Parathyroid adenoma (tissue), 2 donors: ENCODE data around the gene PI3.

Experiments
- H2AFZ ChIP-seq: fragments of 300-600 bp; sonication (generic); one replicate; pipeline ENCODE4 v1.7.0; 2017; ENCODE audit warnings: antibody characterized with exemption, mild to moderate bottlenecking
- H3K27ac ChIP-seq: fragments of 300-600 bp; sonication (generic); one replicate; pipeline ENCODE4 v1.7.0; 2017
- H3K27me3 ChIP-seq: fragments of 300-600 bp; sonication (generic); one replicate; pipeline ENCODE4 v1.7.0; 2017; ENCODE audit warnings: low read length; ENCODE audit not compliant: control insufficient read depth, insufficient read depth
- H3K36me3 ChIP-seq: fragments of 300-600 bp; sonication (generic); one replicate; pipeline ENCODE4 v1.7.0; 2017; ENCODE audit warnings: low read length; ENCODE audit not compliant: control insufficient read depth, insufficient read depth
- H3K4me1 ChIP-seq: fragments of 300-600 bp; sonication (generic); one replicate; pipeline ENCODE4 v1.7.0; 2017; ENCODE audit warnings: control low read depth
- H3K4me2 ChIP-seq: fragments of 300-600 bp; sonication (generic); one replicate; pipeline ENCODE4 v1.7.0; 2017; ENCODE audit warnings: low read length
- H3K4me3 ChIP-seq: fragments of 300-600 bp; sonication (generic); one replicate; pipeline ENCODE4 v1.7.0; 2017; ENCODE audit warnings: low read depth, low read length
- H3K79me2 ChIP-seq: fragments of 300-600 bp; sonication (generic); one replicate; pipeline ENCODE4 v1.7.0; 2017; ENCODE audit warnings: control low read depth
- H3K9ac ChIP-seq: fragments of 300-600 bp; sonication (generic); one replicate; pipeline ENCODE4 v1.7.0; 2017; ENCODE audit warnings: mild to moderate bottlenecking
- H3K9me3 ChIP-seq: fragments of 300-600 bp; sonication (generic); one replicate; pipeline ENCODE4 v1.7.0; 2017; ENCODE audit warnings: low read length; ENCODE audit not compliant: control insufficient read depth
- TF ChIP-seq, protein P1 (sequence below): fragments of 300-600 bp; sonication (generic); IDR thresholded peaks from one replicate; pipeline ENCODE4 v1.7.0; 2017; ENCODE audit warnings: antibody characterized with exemption, mild to moderate bottlenecking
- donor health status: primary hyperparathyroidism.

The PI3 gene

DNA sequence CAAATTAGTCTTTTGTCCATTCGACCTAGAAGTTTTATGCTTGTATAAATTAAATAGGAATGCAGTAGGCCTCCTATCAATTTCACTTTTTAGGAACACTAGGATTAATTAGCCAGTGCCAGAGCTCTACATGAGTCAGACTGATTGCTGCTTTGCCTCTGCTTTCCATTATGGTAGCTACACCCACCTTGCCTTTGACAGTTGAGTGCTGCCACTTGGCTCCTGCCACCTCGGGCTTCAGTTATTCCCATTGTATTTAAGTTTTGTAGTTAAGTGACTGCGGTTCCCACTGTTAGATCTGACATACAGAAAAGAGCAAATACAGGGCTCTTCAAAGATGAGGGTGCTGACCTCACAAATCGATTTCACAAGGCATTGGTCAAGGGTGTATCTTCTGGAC lies 33.9 kb upstream of the PI3 start:
- no peaks in the 10 kb centered on the region for H3K27me3 ChIP-seq
- H3K9ac ChIP-seq: no peak overlapping the region
- TF ChIP-seq, protein P1, sequence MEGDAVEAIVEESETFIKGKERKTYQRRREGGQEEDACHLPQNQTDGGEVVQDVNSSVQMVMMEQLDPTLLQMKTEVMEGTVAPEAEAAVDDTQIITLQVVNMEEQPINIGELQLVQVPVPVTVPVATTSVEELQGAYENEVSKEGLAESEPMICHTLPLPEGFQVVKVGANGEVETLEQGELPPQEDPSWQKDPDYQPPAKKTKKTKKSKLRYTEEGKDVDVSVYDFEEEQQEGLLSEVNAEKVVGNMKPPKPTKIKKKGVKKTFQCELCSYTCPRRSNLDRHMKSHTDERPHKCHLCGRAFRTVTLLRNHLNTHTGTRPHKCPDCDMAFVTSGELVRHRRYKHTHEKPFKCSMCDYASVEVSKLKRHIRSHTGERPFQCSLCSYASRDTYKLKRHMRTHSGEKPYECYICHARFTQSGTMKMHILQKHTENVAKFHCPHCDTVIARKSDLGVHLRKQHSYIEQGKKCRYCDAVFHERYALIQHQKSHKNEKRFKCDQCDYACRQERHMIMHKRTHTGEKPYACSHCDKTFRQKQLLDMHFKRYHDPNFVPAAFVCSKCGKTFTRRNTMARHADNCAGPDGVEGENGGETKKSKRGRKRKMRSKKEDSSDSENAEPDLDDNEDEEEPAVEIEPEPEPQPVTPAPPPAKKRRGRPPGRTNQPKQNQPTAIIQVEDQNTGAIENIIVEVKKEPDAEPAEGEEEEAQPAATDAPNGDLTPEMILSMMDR: no peak
- no peaks in the 10 kb centered on the region for H3K4me1 ChIP-seq
- no peak overlapping the region for H3K4me3 ChIP-seq
- H3K4me2 ChIP-seq: no peak overlapping the region
- H2AFZ ChIP-seq: no peak overlapping the region
- H3K27ac ChIP-seq: no peak overlapping the region
- no peaks in the 10 kb centered on the region for H3K9me3 ChIP-seq
- H3K79me2 ChIP-seq: no peaks in the 10 kb centered on the region
- no peaks in the 10 kb centered on the region for H3K36me3 ChIP-seq

DNA sequence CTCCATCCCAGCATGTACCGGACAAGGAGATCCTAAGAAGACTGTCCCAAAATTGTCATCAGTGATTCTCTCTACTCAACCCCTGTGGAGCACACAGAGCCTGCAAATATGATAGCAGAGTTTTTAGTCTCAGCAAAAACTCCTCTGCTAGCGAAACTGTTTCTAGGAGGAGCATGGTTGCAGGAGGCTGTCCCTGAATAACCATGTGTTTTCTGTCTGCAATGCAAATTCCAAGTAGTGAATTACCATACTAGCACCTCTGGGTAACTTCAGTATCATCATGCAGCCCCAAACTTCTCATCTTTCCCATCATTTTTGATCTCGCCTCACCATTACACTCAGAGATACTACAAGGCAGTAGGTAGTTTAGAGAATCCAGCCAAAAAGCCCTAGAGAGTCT lies 25.6 kb upstream of the PI3 start:
- Histone ChIP-seq H3K27ac (no peak overlapping the region), H3K79me2 (no peaks in the 10 kb centered on the region), H3K9me3 (no peaks in the 10 kb centered on the region), H3K4me1 (no peaks in the 10 kb centered on the region), H3K4me3 (no peak overlapping the region), H3K9ac (no peak overlapping the region), H2AFZ (no peak overlapping the region), H3K4me2 (no peak overlapping the region), H3K27me3 (no peaks in the 10 kb centered on the region), H3K36me3 (no peaks in the 10 kb centered on the region)
- TF ChIP-seq, protein P1: no peak

DNA sequence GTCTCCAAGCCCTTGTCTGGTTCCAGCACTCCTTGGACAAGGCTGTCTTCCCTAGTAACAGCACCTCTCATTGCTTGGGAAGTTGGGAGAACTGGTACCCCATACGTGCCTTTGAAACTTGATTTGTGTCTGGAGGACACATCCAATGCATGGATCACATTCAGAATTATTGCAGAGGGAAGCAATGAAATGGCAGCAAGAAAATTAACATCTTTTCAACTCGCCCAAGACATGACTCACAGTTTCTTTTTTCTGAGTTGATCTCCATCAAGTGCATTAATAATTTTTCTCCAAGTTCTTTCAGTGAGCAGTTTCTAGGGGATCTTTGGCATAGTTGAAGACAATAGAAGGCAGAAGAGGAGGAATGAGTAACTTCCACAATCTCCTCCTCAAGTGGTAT lies 22.3 kb upstream of the PI3 start:
- H3K9ac ChIP-seq: no peak overlapping the region
- H3K4me3 ChIP-seq: no peak overlapping the region
- no peaks in the 10 kb centered on the region for H3K4me1 ChIP-seq
- no peaks in the 10 kb centered on the region for H3K36me3 ChIP-seq
- no peak overlapping the region for H3K27ac ChIP-seq
- no peaks in the 10 kb centered on the region for H3K27me3 ChIP-seq
- H3K79me2 ChIP-seq: no peaks in the 10 kb centered on the region
- H3K4me2 ChIP-seq: no peak overlapping the region
- no peaks in the 10 kb centered on the region for H3K9me3 ChIP-seq
- TF ChIP-seq, protein P1: no peak
- H2AFZ ChIP-seq: no peak overlapping the region

DNA sequence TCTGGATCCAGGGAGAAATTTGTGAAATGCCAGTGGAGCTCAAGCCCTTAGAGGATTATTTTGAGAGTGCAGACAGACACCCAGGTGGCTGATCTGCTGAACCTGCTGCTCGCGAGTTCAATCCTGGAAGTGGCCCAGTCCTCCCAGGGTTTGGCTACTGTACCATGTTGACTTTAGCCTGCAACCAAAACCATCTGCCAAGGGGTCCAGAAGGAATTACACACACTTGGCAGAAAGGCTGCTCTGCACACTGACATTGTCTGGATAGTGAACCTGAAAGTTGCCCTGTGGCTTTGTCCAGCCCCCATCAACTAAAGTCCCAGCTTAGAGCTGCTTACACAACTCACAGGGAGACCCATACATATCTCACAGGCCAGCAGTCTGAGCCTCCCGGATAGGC lies 21.6 kb upstream of the PI3 start:
- Histone ChIP-seq H3K27me3 (no peaks in the 10 kb centered on the region), H3K4me2 (no peak overlapping the region), H3K79me2 (no peaks in the 10 kb centered on the region), H2AFZ (no peak overlapping the region), H3K4me3 (no peak overlapping the region), H3K27ac (no peak overlapping the region), H3K9ac (no peak overlapping the region), H3K9me3 (no peaks in the 10 kb centered on the region), H3K36me3 (no peaks in the 10 kb centered on the region), H3K4me1 (no peaks in the 10 kb centered on the region)
- TF ChIP-seq, protein P1: no peak

DNA sequence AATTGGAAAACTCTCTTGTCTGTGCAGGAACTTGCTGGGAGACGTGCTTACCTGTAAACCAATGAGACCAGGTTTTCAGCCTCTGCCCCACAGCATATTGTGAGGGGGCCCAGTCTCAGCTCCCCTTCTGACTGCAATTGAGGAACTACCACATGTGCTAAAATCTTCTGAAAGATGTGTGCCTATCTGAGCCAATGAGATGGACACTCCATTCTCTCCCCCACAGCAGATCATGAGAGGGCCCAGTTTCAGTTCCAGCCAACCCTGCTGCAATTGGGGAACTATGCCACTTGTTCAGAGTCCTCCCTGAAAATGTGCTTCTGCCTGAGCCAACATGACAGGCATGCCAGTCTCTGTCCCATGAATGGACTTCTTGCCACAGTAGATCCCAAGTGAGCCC lies 20.9 kb upstream of the PI3 start:
- Histone ChIP-seq H3K27me3 (no peaks in the 10 kb centered on the region), H3K4me2 (no peak overlapping the region), H3K36me3 (no peaks in the 10 kb centered on the region), H3K4me1 (no peaks in the 10 kb centered on the region), H3K4me3 (no peak overlapping the region), H3K79me2 (no peaks in the 10 kb centered on the region), H2AFZ (no peak overlapping the region), H3K9me3 (no peaks in the 10 kb centered on the region), H3K9ac (no peak overlapping the region), H3K27ac (no peak overlapping the region)
- TF ChIP-seq, protein P1: no peak
